Ovary (tissue), 3 donors: ENCODE measurements around the gene OR2A14.

ENCODE experiments used
- EP300 ChIP-seq: sonication (generic); formaldehyde crosslinking; IDR thresholded peaks from one replicate; pipeline ENCODE4 v1.6.1; 2017; ENCODE audit warnings: antibody characterized with exemption
- TF ChIP-seq, protein P1 (sequence below), 3 donors: fragments of 450-650 bp in 2 of 3; fragments of 200-600 bp in 1 of 3; IDR thresholded peaks; one replicate each; pipeline versions ENCODE4 v1.5.1 to v1.8.0; 2016 to 2022; ENCODE audit warnings: antibody characterized with exemption in 3 of 3, mild to moderate bottlenecking in 1 of 3
- donor health status: DM: no; HTN: no; CAD: no.

DNA sequence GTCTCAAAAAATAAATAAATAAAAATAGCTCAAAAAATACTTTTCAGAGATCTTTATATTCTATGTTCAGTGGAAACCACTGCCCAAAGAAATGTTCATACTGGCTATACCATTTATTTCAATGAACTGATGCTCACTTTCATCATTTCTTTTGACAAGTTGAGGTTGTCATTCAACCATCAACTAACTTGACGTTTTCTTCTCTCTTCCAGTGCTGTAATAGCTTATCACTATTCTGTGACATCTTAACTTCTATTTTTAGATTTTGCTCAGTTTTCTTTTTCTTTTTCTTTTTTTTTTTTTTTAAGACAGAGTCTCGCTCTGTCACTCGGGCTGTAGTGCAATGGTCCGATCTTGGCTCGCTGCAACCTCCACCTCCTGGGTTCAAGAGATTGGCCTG, 51.6 kb downstream of the OR2A14 start:
- TF ChIP-seq, protein P1, sequence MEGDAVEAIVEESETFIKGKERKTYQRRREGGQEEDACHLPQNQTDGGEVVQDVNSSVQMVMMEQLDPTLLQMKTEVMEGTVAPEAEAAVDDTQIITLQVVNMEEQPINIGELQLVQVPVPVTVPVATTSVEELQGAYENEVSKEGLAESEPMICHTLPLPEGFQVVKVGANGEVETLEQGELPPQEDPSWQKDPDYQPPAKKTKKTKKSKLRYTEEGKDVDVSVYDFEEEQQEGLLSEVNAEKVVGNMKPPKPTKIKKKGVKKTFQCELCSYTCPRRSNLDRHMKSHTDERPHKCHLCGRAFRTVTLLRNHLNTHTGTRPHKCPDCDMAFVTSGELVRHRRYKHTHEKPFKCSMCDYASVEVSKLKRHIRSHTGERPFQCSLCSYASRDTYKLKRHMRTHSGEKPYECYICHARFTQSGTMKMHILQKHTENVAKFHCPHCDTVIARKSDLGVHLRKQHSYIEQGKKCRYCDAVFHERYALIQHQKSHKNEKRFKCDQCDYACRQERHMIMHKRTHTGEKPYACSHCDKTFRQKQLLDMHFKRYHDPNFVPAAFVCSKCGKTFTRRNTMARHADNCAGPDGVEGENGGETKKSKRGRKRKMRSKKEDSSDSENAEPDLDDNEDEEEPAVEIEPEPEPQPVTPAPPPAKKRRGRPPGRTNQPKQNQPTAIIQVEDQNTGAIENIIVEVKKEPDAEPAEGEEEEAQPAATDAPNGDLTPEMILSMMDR (IDR thresholded peaks at IDR 0.05): no peak
- TF ChIP-seq EP300: no peak
